Epithelial cell of prostate (primary cell): ENCODE results near the gene COLEC12.

Source experiments
- DNase-seq: peaks from one replicate; pipeline ENCODE4 v3.0.0-alpha.2; 2011; ENCODE audit warnings: low read depth, low spot score
- H3K27ac ChIP-seq: fragments of 450-650 bp; 2 replicates; pipeline ENCODE4 v1.5.1; 2017; ENCODE audit warnings: mild to moderate bottlenecking

COLEC12 gene

GRCh38 chr18:500632-501405, at the start of gene COLEC12:
Gene COLEC12, minus strand, starts transcription at chr18:500701. Its CDS starts 187 bp downstream, at chr18:500514.
- no peak within 1 kb of the TSS for H3K27ac ChIP-seq
- DNase-seq: no peak

DNA sequence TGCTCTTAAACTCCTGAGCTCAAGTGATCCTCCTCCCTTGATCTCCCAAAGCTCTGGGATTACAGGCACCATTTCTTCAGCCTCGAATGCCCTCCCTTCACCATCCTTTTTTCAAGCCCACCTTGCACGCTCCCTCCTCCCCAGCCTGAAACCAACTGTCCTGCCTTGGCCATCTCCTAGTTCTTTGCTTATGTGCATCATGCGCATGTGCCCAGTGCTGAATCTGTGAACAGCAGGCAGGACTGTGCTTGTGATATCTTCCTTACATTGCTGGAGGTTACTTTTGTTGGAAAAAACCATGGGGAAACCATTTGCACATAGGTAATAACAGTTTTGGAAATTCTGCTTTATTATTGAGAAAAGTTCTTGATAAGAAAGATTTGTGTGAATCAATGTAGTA, 49.5 kb upstream of the COLEC12 start:
- no peak for DNase-seq
- H3K27ac ChIP-seq: no peak overlapping the region

- H3K27ac ChIP-seq: no peak overlapping the region
- no peak for DNase-seq
These were observed 43.1 kb upstream of the COLEC12 start for GRCh38 chr18:543447-544078.

DNA sequence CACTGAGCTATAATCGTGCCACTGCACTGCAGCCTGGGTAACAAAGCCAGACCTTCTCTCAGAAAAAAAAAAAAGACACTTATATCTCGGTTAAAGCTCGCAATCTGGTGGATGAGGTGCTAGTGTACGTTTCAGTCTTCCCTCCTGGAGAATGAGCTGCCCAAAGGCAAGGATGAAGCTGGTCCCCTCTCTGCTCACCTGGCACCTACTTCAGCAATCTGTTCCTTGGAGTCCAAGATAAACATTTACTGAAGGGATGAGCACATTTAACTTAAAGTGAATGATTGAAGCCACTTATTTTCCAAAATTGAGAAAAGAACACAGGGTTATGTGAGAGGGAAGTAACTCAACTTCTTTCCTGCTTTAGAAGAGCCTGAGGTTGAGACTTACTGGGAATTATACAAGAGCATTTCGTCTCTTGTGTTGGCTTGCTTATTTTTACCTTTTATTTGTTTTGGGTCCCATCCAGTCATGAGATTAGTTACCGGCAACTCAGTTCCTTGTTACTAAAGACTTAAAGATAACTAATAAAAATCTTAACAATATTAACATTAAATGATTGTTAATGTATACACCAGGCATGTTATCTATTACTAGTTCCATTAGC, 33.6 kb upstream of the COLEC12 start:
- no peak for DNase-seq
- no peak overlapping the region for H3K27ac ChIP-seq

DNA sequence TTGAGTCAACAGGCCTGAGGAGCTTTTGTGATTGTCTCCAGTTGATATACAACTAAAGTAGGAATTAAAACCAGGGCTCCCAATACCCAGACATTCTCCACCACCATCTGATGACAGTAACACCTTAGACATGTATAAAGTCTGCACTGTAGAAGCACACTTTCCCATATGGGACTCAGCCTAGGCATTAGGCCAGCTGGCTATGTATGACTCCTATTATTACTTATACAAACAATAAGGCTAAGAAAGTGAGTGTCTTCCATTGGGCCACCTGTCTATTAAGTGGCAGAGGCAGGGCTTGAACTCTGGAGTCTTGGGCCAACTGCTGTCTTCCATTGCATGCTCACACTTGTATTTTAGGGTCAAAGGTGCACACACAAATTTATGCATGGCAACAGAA, 32.1 kb upstream of the COLEC12 start:
- no peak for DNase-seq
- H3K27ac ChIP-seq: no peak overlapping the region

- peak; percentile 34 for DNase-seq
- H3K27ac ChIP-seq: no peak overlapping the region
These were observed 31.5 kb upstream of the COLEC12 start for GRCh38 chr18:532018-532417.

GRCh38 chr18:527146-527545, 26.6 kb upstream of the COLEC12 start:
- DNase-seq: no peak
- H3K27ac ChIP-seq: no peak overlapping the region

DNA sequence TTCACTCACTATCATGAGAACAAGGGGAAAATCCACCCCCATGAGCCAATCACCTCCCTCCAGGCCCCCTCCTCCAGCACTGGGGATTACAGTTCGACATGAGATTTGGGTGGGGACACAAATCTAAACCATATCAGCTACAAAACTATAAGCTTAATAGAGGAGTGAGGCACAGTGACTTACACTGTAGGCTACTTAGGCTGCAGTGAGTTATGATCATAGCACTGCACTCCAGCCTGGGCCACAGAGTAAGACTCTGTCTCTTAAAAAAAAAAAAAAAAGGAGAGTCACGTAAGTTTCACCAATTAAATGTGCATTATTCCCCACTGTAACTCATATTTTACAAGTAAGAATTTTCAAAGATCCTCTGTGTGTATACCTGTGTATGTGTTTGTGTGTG, 26.2 kb upstream of the COLEC12 start:
- H3K27ac ChIP-seq: no peak overlapping the region
- no peak for DNase-seq

DNA sequence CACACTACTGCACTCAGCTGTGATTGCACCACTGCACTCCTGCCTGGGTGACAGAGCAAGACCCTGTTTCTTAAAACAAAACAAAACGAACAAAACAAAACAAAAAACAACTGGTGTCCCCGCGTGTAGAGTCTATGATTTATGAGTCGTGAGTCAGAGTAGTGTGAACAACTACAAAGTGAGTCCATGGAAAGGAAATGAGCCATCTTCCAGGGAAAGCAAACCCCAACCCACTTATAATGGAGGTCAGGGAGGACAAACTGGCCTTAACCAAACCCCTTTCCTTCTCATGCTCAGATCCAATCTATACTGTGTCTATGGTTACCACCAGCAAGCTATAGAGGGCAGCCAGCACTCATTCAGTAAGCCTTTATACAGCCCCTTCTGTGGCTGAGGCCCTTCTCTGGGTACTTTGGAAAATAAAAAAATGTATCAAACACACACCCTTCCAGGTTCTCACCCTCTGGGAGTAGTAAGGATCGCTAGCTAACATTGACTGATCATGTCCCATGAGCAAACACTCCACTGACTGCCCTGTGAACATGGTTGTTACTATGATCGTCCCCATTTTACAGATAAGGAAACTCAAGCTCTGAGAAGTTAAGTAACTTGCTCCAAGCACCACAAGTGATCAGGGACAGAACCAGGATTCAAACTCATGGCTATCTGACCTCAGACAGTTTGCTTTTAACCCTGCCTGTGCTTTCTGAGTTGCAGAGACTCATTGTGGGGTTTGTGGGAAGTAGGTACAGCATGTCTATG, 24.7 kb upstream of the COLEC12 start:
- H3K27ac ChIP-seq: no peak overlapping the region
- DNase-seq: peak; percentile 22

DNA sequence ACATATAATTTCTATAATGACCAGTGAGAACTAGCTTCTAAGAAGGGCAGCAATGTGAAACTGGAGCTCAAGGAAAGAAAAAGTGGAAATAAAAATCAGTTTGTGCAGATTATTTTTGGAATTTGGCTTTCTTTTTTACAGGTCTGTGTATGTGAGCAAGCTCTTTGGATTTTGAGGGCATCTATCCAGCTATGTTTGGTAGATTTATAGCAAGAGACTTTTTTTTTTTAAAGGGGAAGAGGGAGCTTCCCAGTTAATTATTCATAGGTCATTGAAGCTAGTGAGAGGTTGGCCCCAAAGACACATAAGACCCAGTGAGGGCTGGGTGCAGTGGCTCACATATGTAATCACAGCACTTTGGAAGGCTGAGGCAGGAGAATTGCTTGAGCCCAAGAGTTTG, 24.0 kb upstream of the COLEC12 start:
- DNase-seq: no peak
- H3K27ac ChIP-seq: no peak overlapping the region

GRCh38 chr18:523561-523960, 23.1 kb upstream of the COLEC12 start:
- no peak overlapping the region for H3K27ac ChIP-seq
- DNase-seq: no peak

DNA sequence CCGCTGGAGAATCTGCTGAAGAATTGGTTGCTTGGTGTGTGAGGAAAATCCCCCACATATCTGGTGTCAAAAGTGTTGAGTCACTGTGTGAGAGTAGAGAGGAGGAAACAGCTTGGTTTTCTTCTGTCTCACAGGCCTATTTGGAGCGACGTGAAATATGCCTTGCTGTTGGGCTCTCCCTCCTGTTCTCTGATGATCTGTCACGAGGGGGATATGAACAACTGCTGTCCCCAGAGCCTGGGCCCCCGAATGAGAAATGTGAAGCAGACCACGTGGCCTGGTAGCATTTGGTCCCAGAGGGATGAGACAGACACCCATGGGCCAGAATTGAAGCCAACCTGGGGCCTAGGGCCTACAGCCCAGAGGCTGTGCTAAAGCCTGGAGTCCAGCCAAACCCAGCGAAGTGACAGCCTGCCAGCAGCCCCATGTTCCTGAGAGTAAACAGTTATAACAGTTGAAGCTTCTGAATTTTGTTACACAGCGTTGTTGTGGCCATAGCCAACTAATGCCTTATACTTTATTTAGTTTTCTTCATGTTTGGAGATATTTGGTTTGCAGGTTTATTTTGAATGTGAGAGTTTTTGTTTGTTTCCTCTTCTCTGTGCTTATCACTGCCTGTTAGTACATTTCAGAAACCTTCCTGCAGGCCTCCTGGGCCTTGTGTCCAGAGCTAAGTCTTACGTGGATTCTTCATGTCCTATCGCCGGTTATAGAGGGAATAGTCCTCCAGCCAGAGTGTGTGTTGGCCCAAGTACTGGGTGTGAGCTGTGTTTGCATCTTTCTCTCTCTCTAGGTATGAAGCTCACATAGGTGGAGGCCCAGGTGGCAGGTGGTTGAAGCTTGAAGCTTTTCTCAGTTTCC, 18.7 kb upstream of the COLEC12 start:
- no peak for DNase-seq
- no peak overlapping the region for H3K27ac ChIP-seq

DNA sequence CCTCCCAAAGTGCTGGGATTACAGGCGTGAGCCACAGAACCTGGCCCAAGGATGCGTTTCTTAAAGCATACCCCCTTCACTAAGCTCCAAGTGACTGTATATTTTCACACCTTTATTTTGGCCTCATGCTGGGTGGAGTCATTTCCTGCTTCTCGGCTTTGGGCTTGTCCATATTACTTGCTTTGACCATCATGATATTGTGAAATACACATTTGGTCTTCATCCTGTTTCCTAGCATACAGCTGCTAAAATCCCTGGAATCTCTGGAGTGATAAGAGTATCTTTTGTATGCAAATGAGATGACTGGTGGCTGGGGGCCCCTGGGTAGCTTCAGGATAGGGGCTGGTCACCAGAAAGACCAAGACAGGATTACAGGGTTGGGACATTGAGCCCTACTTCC, 17.6 kb upstream of the COLEC12 start:
- DNase-seq: no peak

GRCh38 chr18:515838-516237, 15.3 kb upstream of the COLEC12 start:
- no peak for DNase-seq

More for the DNA sequence above, 17.6 kb upstream of the COLEC12 start:
- no peak overlapping the region for H3K27ac ChIP-seq

GRCh38 chr18:515156-515815, 14.8 kb upstream of the COLEC12 start:
- no peak overlapping the region for H3K27ac ChIP-seq
- DNase-seq: no peak

More at GRCh38 chr18:515838-516237, 15.3 kb upstream of the COLEC12 start:
- H3K27ac ChIP-seq: no peak overlapping the region

- no peak for DNase-seq
- no peak overlapping the region for H3K27ac ChIP-seq
These were observed 13.5 kb upstream of the COLEC12 start for GRCh38 chr18:513826-514530.

GRCh38 chr18:512957-513356, 12.5 kb upstream of the COLEC12 start:
- no peak overlapping the region for H3K27ac ChIP-seq
- DNase-seq: no peak

- H3K27ac ChIP-seq: no peak overlapping the region
- DNase-seq: no peak
These were observed 8.3 kb upstream of the COLEC12 start for GRCh38 chr18:508835-509234.

DNA sequence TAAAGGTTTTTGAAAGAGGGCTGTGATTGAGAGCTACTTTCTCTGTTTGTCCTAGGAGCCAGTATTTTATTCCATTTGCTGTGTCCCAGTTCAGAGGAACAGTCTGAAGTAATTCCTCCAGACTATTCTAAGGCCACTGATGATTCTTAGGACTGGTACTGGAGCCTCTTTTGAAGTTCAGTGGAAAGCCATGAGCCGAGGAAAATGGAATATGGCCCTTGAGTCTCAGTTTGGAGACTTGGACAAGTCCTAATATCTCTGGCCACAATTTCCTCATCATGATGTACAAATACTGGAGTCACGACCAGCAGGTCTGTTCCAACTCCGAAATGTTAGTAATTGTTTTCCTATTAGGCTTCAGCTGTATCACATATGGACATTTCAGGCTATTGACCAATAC, 7.1 kb upstream of the COLEC12 start:
- H3K27ac ChIP-seq: no peak overlapping the region
- DNase-seq: no peak
